IMR-90 (cell line): ENCODE measurements around the gene SATB2.

Source experiments
- FOS ChIP-seq: fragments of 150-350 bp; IDR thresholded peaks from 2 replicates; pipeline ENCODE4 v1.6.1; 2016; ENCODE audit warnings: low read depth, low read length
- TF ChIP-seq, protein P1 (sequence below): fragments of 150-350 bp; IDR thresholded peaks from 2 replicates; pipeline ENCODE4 v1.6.1; 2017; ENCODE audit warnings: mild to moderate bottlenecking, antibody characterized with exemption, low read length, low read depth

DNA sequence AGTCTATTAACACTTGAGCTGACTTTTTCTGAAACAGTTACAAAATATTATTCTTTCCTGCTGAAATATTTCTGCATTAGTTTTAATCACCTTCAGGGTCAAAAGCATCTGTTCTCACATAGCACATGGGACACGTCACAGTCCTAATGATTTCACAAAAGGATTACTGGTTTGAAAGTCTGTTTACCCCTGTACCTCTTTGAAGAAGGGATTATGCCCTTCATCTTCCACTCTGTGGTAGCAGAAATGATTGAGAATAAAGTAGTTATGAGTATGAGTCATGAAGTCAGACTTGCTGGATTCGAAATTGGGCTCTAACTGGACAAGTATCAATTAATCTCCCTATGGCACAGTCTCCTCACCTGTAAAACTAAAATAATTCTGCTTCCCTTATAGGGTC is 121.2 kb downstream of the SATB2 start:
- TF ChIP-seq, protein P1, sequence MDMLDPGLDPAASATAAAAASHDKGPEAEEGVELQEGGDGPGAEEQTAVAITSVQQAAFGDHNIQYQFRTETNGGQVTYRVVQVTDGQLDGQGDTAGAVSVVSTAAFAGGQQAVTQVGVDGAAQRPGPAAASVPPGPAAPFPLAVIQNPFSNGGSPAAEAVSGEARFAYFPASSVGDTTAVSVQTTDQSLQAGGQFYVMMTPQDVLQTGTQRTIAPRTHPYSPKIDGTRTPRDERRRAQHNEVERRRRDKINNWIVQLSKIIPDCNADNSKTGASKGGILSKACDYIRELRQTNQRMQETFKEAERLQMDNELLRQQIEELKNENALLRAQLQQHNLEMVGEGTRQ: no peak
- TF ChIP-seq FOS: no peak
